SJSA1 (cell line): ENCODE data around the gene RGMA. TPM values are rescaled to one million over a fixed set of nuclear protein-coding genes. Genes with fewer than 3 reads are reported as not detected.

ENCODE experiments used
- DNase-seq, 2 experiments: peaks; one replicate each; pipeline ENCODE4 v3.0.0-alpha.2; 2015 to 2020; ENCODE audit warnings: low spot score in 2 of 2, low read depth in 1 of 2
- H3K27ac ChIP-seq: fragments of 250-450 bp; sonication (Bioruptor Pico); 2 replicates; pipeline ENCODE4 v1.5.1; 2020; ENCODE audit warnings: mild to moderate bottlenecking, moderate library complexity
- H3K27me3 ChIP-seq: fragments of 250-450 bp; sonication (Bioruptor Pico); replicated peaks from 2 replicates; pipeline ENCODE4 v1.5.1; 2020; ENCODE audit warnings: mild to moderate bottlenecking, moderate library complexity
- H3K36me3 ChIP-seq: fragments of 250-450 bp; sonication (Bioruptor Pico); 2 replicates; pipeline ENCODE4 v1.5.1; 2020; ENCODE audit warnings: mild to moderate bottlenecking
- H3K4me1 ChIP-seq: fragments of 250-450 bp; sonication (Bioruptor Pico); replicated peaks from 2 replicates; pipeline ENCODE4 v1.6.1; 2021; ENCODE audit warnings: mild to moderate bottlenecking
- H3K4me3 ChIP-seq: fragments of 250-450 bp; sonication (Bioruptor Pico); 2 replicates; pipeline ENCODE4 v1.5.1; 2020; ENCODE audit warnings: mild to moderate bottlenecking
- H3K9me3 ChIP-seq: fragments of 250-450 bp; sonication (Bioruptor Pico); replicated peaks from 2 replicates; pipeline ENCODE4 v1.5.1; 2020; ENCODE audit warnings: mild to moderate bottlenecking
- total RNA-seq: library from RNA; depleted of rRNA; stranded (reverse); fragments of >200 nt; shearing (Covaris generic); gene quantifications from 2 replicates; pipeline ENCODE4 v1.2.3, GENCODE V29; 2014; rRNA removed

Gene RGMA, protein sequence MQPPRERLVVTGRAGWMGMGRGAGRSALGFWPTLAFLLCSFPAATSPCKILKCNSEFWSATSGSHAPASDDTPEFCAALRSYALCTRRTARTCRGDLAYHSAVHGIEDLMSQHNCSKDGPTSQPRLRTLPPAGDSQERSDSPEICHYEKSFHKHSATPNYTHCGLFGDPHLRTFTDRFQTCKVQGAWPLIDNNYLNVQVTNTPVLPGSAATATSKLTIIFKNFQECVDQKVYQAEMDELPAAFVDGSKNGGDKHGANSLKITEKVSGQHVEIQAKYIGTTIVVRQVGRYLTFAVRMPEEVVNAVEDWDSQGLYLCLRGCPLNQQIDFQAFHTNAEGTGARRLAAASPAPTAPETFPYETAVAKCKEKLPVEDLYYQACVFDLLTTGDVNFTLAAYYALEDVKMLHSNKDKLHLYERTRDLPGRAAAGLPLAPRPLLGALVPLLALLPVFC
- total RNA-seq, result 3.6 and 4.0 TPM in 2 replicates

- DNase-seq, result no peak
- Histone ChIP-seq H3K4me1 (peaks cover 15% of the 10 kb centered on the region), H3K27me3 (peaks cover 38% of the 10 kb centered on the region), H3K36me3 (no peaks in the 10 kb centered on the region), H3K27ac (no peak within 1 kb of the TSS), H3K9me3 (no peaks in the 10 kb centered on the region), H3K4me3 (peak within 1 kb of the TSS; percentile 29)
Measured at GRCh38 chr15:93088981-93089726, at the start of gene RGMA. TSS of gene RGMA (minus strand) at chr15:93089211. CDS start at chr15:93088932, 279 bp downstream.

GRCh38 chr15:93136606-93137005, 47.6 kb upstream of the RGMA start:
- no peak for DNase-seq
- H3K36me3 ChIP-seq, result no peaks in the 10 kb centered on the region
- no peak overlapping the region for H3K27ac ChIP-seq
- no peaks in the 10 kb centered on the region for H3K4me1 ChIP-seq
- H3K27me3 ChIP-seq, result no peaks in the 10 kb centered on the region
- no peak overlapping the region for H3K4me3 ChIP-seq
- no peaks in the 10 kb centered on the region for H3K9me3 ChIP-seq

DNA sequence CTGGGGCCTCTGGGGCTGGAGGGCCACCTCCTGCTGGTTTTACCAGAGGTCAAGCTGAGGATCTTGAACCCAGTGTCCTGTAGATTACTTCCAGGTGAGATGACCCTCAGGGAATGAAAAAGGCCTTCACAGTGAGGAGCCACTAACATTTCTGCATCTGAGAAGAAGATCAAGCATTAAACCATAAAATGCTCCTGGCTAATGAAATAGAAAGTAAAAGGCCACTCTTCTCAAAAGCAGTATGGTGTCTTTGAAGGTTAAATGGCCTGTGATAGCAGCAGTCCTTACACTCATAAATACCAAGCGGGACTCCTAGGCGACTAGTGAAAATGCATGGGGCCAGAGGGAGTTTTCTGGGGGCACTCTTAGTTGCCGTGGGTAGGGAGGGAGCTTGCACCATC, 47.0 kb upstream of the RGMA start:
- Histone ChIP-seq H3K27ac (no peak overlapping the region), H3K4me1 (no peaks in the 10 kb centered on the region), H3K9me3 (no peaks in the 10 kb centered on the region), H3K36me3 (no peaks in the 10 kb centered on the region), H3K27me3 (no peaks in the 10 kb centered on the region), H3K4me3 (no peak overlapping the region)
- no peak for DNase-seq

- H3K9me3 ChIP-seq, result no peaks in the 10 kb centered on the region
- no peak for DNase-seq
- no peak overlapping the region for H3K27ac ChIP-seq
- no peaks in the 10 kb centered on the region for H3K36me3 ChIP-seq
- H3K4me1 ChIP-seq, result no peaks in the 10 kb centered on the region
- H3K27me3 ChIP-seq, result no peaks in the 10 kb centered on the region
- no peak overlapping the region for H3K4me3 ChIP-seq
Measured at GRCh38 chr15:93135459-93135858, 46.4 kb upstream of the RGMA start.

DNA sequence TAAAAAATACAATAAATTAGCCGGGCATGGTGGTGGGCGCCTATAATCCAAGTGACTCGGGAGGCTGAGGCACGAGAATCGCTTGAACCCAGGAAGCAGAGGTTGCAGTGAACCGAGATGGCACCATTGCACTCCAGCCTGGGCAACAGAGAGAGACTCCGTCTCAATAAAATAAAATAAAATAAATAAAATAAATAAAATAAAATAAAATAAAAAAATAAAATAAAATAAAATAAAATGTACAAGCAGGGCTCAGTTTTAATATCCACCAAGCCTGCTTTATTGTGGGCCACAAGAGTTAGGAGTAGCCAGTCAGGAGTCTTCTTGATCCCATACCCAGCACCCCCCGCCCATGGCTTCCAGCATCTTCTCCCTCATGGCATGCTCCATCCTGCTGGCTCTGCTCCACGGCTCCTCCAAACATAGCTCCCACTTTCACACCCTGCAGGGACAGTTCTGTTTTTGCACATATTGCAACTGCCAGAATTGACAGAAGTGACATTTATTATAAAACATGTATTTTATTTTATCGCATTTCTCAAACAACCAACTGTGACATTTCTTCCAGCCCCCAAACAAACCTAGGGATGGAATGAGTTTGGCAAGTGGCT, 42.6 kb upstream of the RGMA start:
- H3K4me3 ChIP-seq, result no peak overlapping the region
- no peaks in the 10 kb centered on the region for H3K4me1 ChIP-seq
- no peaks in the 10 kb centered on the region for H3K36me3 ChIP-seq
- no peaks in the 10 kb centered on the region for H3K9me3 ChIP-seq
- H3K27me3 ChIP-seq, result no peaks in the 10 kb centered on the region
- no peak overlapping the region for H3K27ac ChIP-seq
- DNase-seq, result no peak

GRCh38 chr15:93129702-93130488, 40.9 kb upstream of the RGMA start:
- no peaks in the 10 kb centered on the region for H3K4me1 ChIP-seq
- H3K27me3 ChIP-seq, result no peaks in the 10 kb centered on the region
- no peak for DNase-seq
- no peak overlapping the region for H3K4me3 ChIP-seq
- H3K27ac ChIP-seq, result no peak overlapping the region
- no peaks in the 10 kb centered on the region for H3K9me3 ChIP-seq
- no peaks in the 10 kb centered on the region for H3K36me3 ChIP-seq

DNA sequence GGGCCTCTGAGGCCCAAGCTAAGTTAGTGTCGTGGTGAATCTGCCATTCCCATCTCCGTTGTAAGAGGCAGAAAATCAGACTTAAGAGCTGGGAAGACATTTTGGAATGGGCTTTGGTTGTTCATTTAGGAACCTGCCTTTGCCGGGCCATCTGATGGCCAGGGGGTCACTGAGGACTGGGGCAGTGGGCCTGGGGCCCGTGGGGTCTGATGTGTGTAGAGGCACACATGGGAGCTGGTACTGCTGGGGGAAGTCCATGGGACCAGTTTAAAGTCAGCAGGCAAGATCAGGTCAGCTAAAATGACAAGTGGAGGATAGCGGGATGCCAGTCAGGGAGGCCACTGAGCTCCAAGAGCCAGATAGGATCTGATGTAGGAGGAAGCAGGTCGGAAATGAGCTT, 38.3 kb upstream of the RGMA start:
- no peaks in the 10 kb centered on the region for H3K27me3 ChIP-seq
- no peaks in the 10 kb centered on the region for H3K36me3 ChIP-seq
- H3K9me3 ChIP-seq, result no peaks in the 10 kb centered on the region
- no peak overlapping the region for H3K4me3 ChIP-seq
- no peak overlapping the region for H3K27ac ChIP-seq
- DNase-seq, result no peak
- H3K4me1 ChIP-seq, result no peaks in the 10 kb centered on the region

DNA sequence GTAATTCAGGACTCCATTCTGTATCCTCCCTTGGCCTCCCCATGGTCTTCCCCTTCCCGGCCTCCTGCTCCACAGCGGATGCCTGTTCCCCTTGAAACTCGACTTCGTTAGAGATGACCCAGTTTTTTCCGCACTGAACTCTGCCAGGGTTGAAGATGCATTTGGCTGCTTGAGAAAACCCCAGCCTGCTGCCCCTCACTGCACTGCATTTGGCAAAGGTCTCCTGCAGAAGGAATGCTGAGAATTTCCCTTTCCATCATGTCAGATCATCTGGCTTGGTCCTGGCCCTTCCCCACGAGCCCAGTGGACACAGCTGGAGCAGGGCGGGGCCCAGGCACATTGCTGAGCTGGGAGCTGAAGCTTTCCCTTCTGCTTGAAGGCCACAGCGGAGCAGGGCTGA, 37.6 kb upstream of the RGMA start:
- Histone ChIP-seq H3K4me3 (no peak overlapping the region), H3K27ac (no peak overlapping the region), H3K27me3 (no peaks in the 10 kb centered on the region), H3K9me3 (no peaks in the 10 kb centered on the region), H3K36me3 (no peaks in the 10 kb centered on the region), H3K4me1 (no peaks in the 10 kb centered on the region)
- DNase-seq, result no peak

GRCh38 chr15:93126148-93126547, 37.1 kb upstream of the RGMA start:
- Histone ChIP-seq H3K36me3 (no peaks in the 10 kb centered on the region), H3K27me3 (no peaks in the 10 kb centered on the region)
- no peak for DNase-seq

GRCh38 chr15:93124126-93124525, 35.1 kb upstream of the RGMA start:
- Histone ChIP-seq H3K9me3 (no peaks in the 10 kb centered on the region), H3K36me3 (no peaks in the 10 kb centered on the region), H3K27me3 (no peaks in the 10 kb centered on the region), H3K4me1 (no peaks in the 10 kb centered on the region), H3K27ac (no peak overlapping the region), H3K4me3 (no peak overlapping the region)
- DNase-seq, result no peak

More at GRCh38 chr15:93126148-93126547, 37.1 kb upstream of the RGMA start:
- no peak overlapping the region for H3K27ac ChIP-seq
- no peaks in the 10 kb centered on the region for H3K4me1 ChIP-seq
- no peak overlapping the region for H3K4me3 ChIP-seq
- no peaks in the 10 kb centered on the region for H3K9me3 ChIP-seq

DNA sequence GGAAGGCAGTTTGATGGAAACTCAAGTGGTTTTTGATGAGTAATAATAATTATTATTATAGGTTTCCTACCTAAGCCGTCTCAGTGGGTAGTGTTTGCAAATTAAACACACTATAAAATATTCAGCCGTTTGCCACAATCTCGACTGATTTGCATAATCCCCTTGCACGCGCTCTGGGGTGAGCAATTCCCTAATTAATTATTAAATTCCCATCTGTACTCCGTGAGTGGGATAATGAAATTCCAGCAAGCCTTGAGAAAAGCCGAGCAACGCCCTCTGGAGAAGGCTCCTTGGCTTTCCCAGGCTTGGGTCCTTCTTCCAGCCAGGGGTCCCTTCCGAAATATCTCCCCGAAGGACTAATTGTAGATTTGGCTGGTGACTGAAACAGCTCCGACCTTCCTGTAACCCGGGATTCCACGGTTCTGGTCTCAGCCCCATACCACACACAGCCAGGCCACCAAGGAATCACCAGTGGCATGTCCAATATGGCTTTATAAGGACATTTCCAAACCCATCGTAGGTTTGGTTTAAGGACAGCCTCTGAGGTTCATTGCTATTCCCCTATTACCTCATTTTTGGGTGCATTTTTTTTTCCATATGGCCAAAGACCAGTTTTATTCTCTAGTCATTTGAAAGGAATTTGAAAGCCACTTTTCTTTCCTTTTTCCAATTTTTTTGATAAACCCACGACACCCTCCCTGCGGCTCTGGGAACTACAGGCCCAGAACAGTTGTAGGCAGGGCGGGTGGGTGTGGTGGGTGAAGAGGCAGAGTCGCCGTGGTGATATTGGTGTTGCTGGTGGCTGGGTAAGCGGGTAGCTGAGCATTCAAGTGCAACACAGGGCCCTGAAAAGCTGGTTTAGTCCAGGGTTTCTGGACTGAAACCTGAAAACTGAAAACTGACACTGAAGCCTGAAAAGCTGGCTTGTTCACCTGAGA, 33.2 kb upstream of the RGMA start:
- Histone ChIP-seq H3K27ac (no peak overlapping the region), H3K36me3 (no peaks in the 10 kb centered on the region), H3K27me3 (no peaks in the 10 kb centered on the region), H3K4me3 (no peak overlapping the region), H3K4me1 (no peaks in the 10 kb centered on the region), H3K9me3 (no peaks in the 10 kb centered on the region)
- DNase-seq, result peak in 1 of 2 experiments; percentile 14

GRCh38 chr15:93121107-93121506, 32.1 kb upstream of the RGMA start:
- no peaks in the 10 kb centered on the region for H3K4me1 ChIP-seq
- H3K9me3 ChIP-seq, result no peaks in the 10 kb centered on the region
- no peaks in the 10 kb centered on the region for H3K36me3 ChIP-seq
- DNase-seq, result no peak
- H3K27me3 ChIP-seq, result no peaks in the 10 kb centered on the region
- H3K4me3 ChIP-seq, result no peak overlapping the region
- H3K27ac ChIP-seq, result no peak overlapping the region
